ENCODE data around the gene LIPG. TPM values are rescaled to one million over a fixed set of nuclear protein-coding genes. Genes with fewer than 3 reads are reported as not detected.
A peak's percentile ranks its signal among the peaks of the same experiment; 100 is the strongest.
"Not testable (repeated sequence)": the region's sequence is repeated elsewhere in the genome, so short reads cannot be mapped to it uniquely, and the experiment has no call there.

The LIPG gene
- total RNA-seq, 1 experiment from 2014 or later = 6.8 TPM

- peaks cover 46% of the 10 kb centered on the region for H3K9me3 Mint-ChIP-seq
- no peak for DNase-seq (ENCODE audit: low spot score)
- ATAC-seq = no peak
Observed at GRCh38 chr18:49555641-49556040, 6.2 kb upstream of the LIPG start.

GRCh38 chr18:49558356-49558755 lies 3.5 kb upstream of the LIPG start:
- Mint-ChIP-seq H3K4me3 (no peak overlapping the region), H3K4me1 (peaks cover 16% of the 10 kb centered on the region), H3K27me3 (ENCODE audit: low read depth) (peaks cover 42% of the 10 kb centered on the region), H3K27ac (no peak overlapping the region), H3K9me3 (peaks cover 24% of the 10 kb centered on the region), H3K36me3 (peaks cover 21% of the 10 kb centered on the region)
- no peak for DNase-seq (ENCODE audit: low spot score)
- TF ChIP-seq NR2C2 (CRISPR knock-in tag; IDR thresholded peaks at IDR 0.05) (no peak), IRF2 (CRISPR knock-in tag; IDR thresholded peaks at IDR 0.05; ENCODE audit: borderline replicate concordance, low read depth) (no peak), IRF1 (CRISPR knock-in tag; IDR thresholded peaks at IDR 0.05) (no peak), HMGA2 (CRISPR knock-in tag; IDR thresholded peaks at IDR 0.05) (no peak), MXD4 (CRISPR knock-in tag; IDR thresholded peaks at IDR 0.05; ENCODE audit: borderline replicate concordance) (no peak)
- no peak for ATAC-seq
- ChIA-PET POLR2A (no interaction called here), CTCF (no interaction called here)

More at GRCh38 chr18:49555641-49556040, 6.2 kb upstream of the LIPG start:
- H3K27me3 Mint-ChIP-seq (ENCODE audit: low read depth) = peaks cover 21% of the 10 kb centered on the region
- peaks cover 42% of the 10 kb centered on the region for H3K36me3 Mint-ChIP-seq
- peaks cover 4% of the 10 kb centered on the region; the same call in 1 of the 2 replicates for H3K4me1 Mint-ChIP-seq
- TF ChIP-seq ATF1 (CRISPR knock-in tag; IDR thresholded peaks at IDR 0.05) (no peak), JUN (CRISPR knock-in tag; IDR thresholded peaks at IDR 0.05) (no peak)
- ChIA-PET CTCF (interaction anchor here (0.7 kb wide), 1 partner anchor 42 kb away, joined by 3 read pairs; no protein-coding TSS in a partner anchor), POLR2A (interaction anchor here (0.7 kb wide), 1 partner anchor 326 kb away, joined by 3 read pairs; no protein-coding TSS in a partner anchor)
- no peak overlapping the region for H3K27ac Mint-ChIP-seq
- no peak overlapping the region for H3K4me3 Mint-ChIP-seq

GRCh38 chr18:49559326-49559931 lies 2.4 kb upstream of the LIPG start:
- POLR2A ChIA-PET; H3K4me3 Mint-ChIP-seq; DNase-seq (ENCODE audit: low spot score); ATAC-seq; H3K27ac Mint-ChIP-seq: not testable (repeated sequence)
- peaks cover 10% of the 10 kb centered on the region for H3K36me3 Mint-ChIP-seq
- peaks cover 26% of the 10 kb centered on the region for H3K4me1 Mint-ChIP-seq
- H3K27me3 Mint-ChIP-seq (ENCODE audit: low read depth) = peaks cover 44% of the 10 kb centered on the region
- peaks cover 14% of the 10 kb centered on the region for H3K9me3 Mint-ChIP-seq
- CTCF ChIA-PET = interaction anchor here (0.6 to 3.0 kb wide), 7 partner anchors 25 to 798 kb away, joined by 3 to 12 read pairs (median 4); no protein-coding TSS in a partner anchor

GRCh38 chr18:49560277-49560623 lies 1.6 kb upstream of the LIPG start:
- Mint-ChIP-seq H3K36me3 (peaks cover 4% of the 10 kb centered on the region; the same call in 1 of the 2 replicates), H3K27me3 (ENCODE audit: low read depth) (peaks cover 44% of the 10 kb centered on the region), H3K4me1 (peaks cover 26% of the 10 kb centered on the region), H3K27ac (no peak overlapping the region), H3K9me3 (peaks cover 8% of the 10 kb centered on the region), H3K4me3 (peak overlapping the region; percentile 86)
- ATAC-seq (no peak), DNase-seq (ENCODE audit: low spot score) (no peak)
- CTCF ChIA-PET = interaction anchor here (0.6 to 3.0 kb wide), 12 partner anchors 24 to 797 kb away, joined by 3 to 12 read pairs (median 4); no protein-coding TSS in a partner anchor
- POLR2A ChIA-PET = no interaction called here
- TF ChIP-seq NFYB (CRISPR knock-in tag; conservative IDR thresholded peaks at IDR 0.05; ENCODE audit: low read depth) (no peak), PRRX2 (CRISPR knock-in tag; IDR thresholded peaks at IDR 0.05) (no peak), MLX (CRISPR knock-in tag; IDR thresholded peaks at IDR 0.05) (no peak), KAT7 (CRISPR knock-in tag; IDR thresholded peaks at IDR 0.05; ENCODE audit: borderline replicate concordance) (no peak), NR3C1 (CRISPR knock-in tag; conservative IDR thresholded peaks at IDR 0.05; ENCODE audit: low read depth) (no peak), ZNF423 (CRISPR knock-in tag; IDR thresholded peaks at IDR 0.05) (no peak), MAX (CRISPR knock-in tag; IDR thresholded peaks at IDR 0.05) (no peak), ZSCAN18 (CRISPR knock-in tag; IDR thresholded peaks at IDR 0.05) (no peak), ARID4B (CRISPR knock-in tag; IDR thresholded peaks at IDR 0.05; ENCODE audit: borderline replicate concordance) (no peak), CTCF (IDR thresholded peaks at IDR 0.05) (no peak), ZNF263 (CRISPR knock-in tag; IDR thresholded peaks at IDR 0.05; ENCODE audit: low read depth) (no peak)
